Upper lobe of right lung (tissue), 1 donor: ENCODE measurements around the gene DDAH1. TPM values are rescaled to one million over a fixed set of nuclear protein-coding genes. Genes with fewer than 3 reads are reported as not detected.

Experiments
- ATAC-seq: fragments of 200-7000 bp; cut with Tn5 transposase; one replicate; pipeline ENCODE4 v1.9.1; 2020; ENCODE audit warnings: mild to moderate bottlenecking, moderate library complexity
- DNase-seq: peaks from one replicate; pipeline ENCODE4 v3.0.0-alpha.2; 2020
- H3K27ac ChIP-seq: fragments of 200-600 bp; one replicate; pipeline ENCODE4 v1.8.0; 2022
- H3K27me3 ChIP-seq: fragments of 200-600 bp; one replicate; pipeline ENCODE4 v1.8.0; 2022; ENCODE audit warnings: mild to moderate bottlenecking
- H3K36me3 ChIP-seq: fragments of 200-600 bp; one replicate; pipeline ENCODE4 v1.8.0; 2022
- H3K4me1 ChIP-seq: fragments of 200-600 bp; one replicate; pipeline ENCODE4 v1.8.0; 2022
- H3K4me3 ChIP-seq: fragments of 200-600 bp; one replicate; pipeline ENCODE4 v1.8.0; 2022; ENCODE audit warnings: mild to moderate bottlenecking
- H3K9me3 ChIP-seq: fragments of 200-600 bp; one replicate; pipeline ENCODE4 v1.8.0; 2022
- CTCF ChIP-seq: fragments of 200-600 bp; IDR thresholded peaks from one replicate; pipeline ENCODE4 v1.8.0; 2022; ENCODE audit warnings: antibody characterized with exemption
- intact Hi-C: fragments of 100-400 bp; cut with DNase I; formaldehyde crosslinking; loops from one replicate; pipeline ENCODE4 v1.11.0; 2022
- total RNA-seq: library from RNA; stranded (reverse); fragmentation: NEBNext Ultra II Directional; extraction: Animal tissue kit (Norgen Biotek cat#: 25700); gene quantifications from one replicate; pipeline ENCODE4 v1.2.1, GENCODE V29; 2021
- donor health status: DM: no; HTN: yes; CAD: no; lungs with severe emphysema.

DDAH1 gene
- total RNA-seq, 1 donor from 2014 or later, result 51.3 TPM

- Histone ChIP-seq H3K9me3 (no peaks in the 10 kb centered on the region), H3K4me3 (no peak overlapping the region), H3K4me1 (peaks cover 32% of the 10 kb centered on the region), H3K36me3 (no peaks in the 10 kb centered on the region), H3K27me3 (no peaks in the 10 kb centered on the region), H3K27ac (no peak overlapping the region)
- DNase-seq (no peak), ATAC-seq (no peak)
- no peak for TF ChIP-seq CTCF
- intact Hi-C loops, result no loop called here
These were observed 138.6 kb downstream of the DDAH1 start for GRCh38 chr1:85326336-85326735.

GRCh38 chr1:85325920-85326319, 139.0 kb downstream of the DDAH1 start:
- no peak for DNase-seq
- H3K27me3 ChIP-seq, result no peaks in the 10 kb centered on the region
- peaks cover 31% of the 10 kb centered on the region for H3K4me1 ChIP-seq
- H3K27ac ChIP-seq, result no peak overlapping the region
- no peaks in the 10 kb centered on the region for H3K9me3 ChIP-seq
- no peak for TF ChIP-seq CTCF
- intact Hi-C loops, result no loop called here
- no peaks in the 10 kb centered on the region for H3K36me3 ChIP-seq
- no peak overlapping the region for H3K4me3 ChIP-seq
- peak; percentile 20 for ATAC-seq

GRCh38 chr1:85323770-85324169, 141.2 kb downstream of the DDAH1 start:
- DNase-seq, result no peak
- H3K36me3 ChIP-seq, result no peaks in the 10 kb centered on the region
- intact Hi-C loops, result no loop called here

GRCh38 chr1:85322655-85323054, 142.3 kb downstream of the DDAH1 start:
- H3K36me3 ChIP-seq, result no peaks in the 10 kb centered on the region
- ATAC-seq (no peak), DNase-seq (no peak)
- no peak overlapping the region for H3K4me3 ChIP-seq
- intact Hi-C loops, result no loop called here
- no peak overlapping the region for H3K27ac ChIP-seq
- H3K4me1 ChIP-seq, result peaks cover 11% of the 10 kb centered on the region
- no peak for TF ChIP-seq CTCF
- H3K9me3 ChIP-seq, result no peaks in the 10 kb centered on the region
- H3K27me3 ChIP-seq, result no peaks in the 10 kb centered on the region

More at GRCh38 chr1:85323770-85324169, 141.2 kb downstream of the DDAH1 start:
- H3K9me3 ChIP-seq, result no peaks in the 10 kb centered on the region
- no peak overlapping the region for H3K4me3 ChIP-seq
- no peaks in the 10 kb centered on the region for H3K27me3 ChIP-seq
- TF ChIP-seq CTCF, result no peak
- no peak for ATAC-seq
- peaks cover 15% of the 10 kb centered on the region for H3K4me1 ChIP-seq
- no peak overlapping the region for H3K27ac ChIP-seq

- no peaks in the 10 kb centered on the region for H3K36me3 ChIP-seq
- peaks cover 11% of the 10 kb centered on the region for H3K4me1 ChIP-seq
- intact Hi-C loops, result no loop called here
- H3K9me3 ChIP-seq, result no peaks in the 10 kb centered on the region
- no peak for TF ChIP-seq CTCF
- no peak for DNase-seq
- H3K27ac ChIP-seq, result no peak overlapping the region
- H3K4me3 ChIP-seq, result no peak overlapping the region
- no peaks in the 10 kb centered on the region for H3K27me3 ChIP-seq
- no peak for ATAC-seq
These were observed 143.6 kb downstream of the DDAH1 start for GRCh38 chr1:85321237-85321964.
